A673 (cell line): Measurements from ENCODE around the gene MOG. TPM values are rescaled to one million over a fixed set of nuclear protein-coding genes. Genes with fewer than 3 reads are reported as not detected.

ENCODE experiments used
- BruUV-seq: library from RNA; stranded (reverse); fragments of 400-500 nt; replicated peaks from 2 replicates; lab custom pipeline; 2021; lab: Mats Ljungman, UMichigan
- CTCF ChIA-PET: fragments of 300-600 bp; sonication (Branson Sonifier 250); formaldehyde crosslinking; loops from one replicate; lab custom pipeline; 2022; ENCODE audit warnings: antibody characterized with exemption; lab: Charles Lee
- POLR2A ChIA-PET: fragments of 300-600 bp; sonication (Branson Sonifier 250); formaldehyde crosslinking; loops from one replicate; lab custom pipeline; 2022; ENCODE audit warnings: antibody characterized with exemption; ENCODE audit not compliant: low non-redundant PET; lab: Charles Lee
- DNase-seq: peaks from one replicate; pipeline ENCODE4 v3.0.0-alpha.2; 2015; ENCODE audit warnings: low spot score
- H3K27ac ChIP-seq: fragments of 200-600 bp; sonication (generic); 2 replicates; pipeline ENCODE4 v1.5.1; 2016; ENCODE audit warnings: mixed run types, low read depth, mild to moderate bottlenecking, mixed read lengths, antibody characterized with exemption, low read length; ENCODE audit not compliant: poor library complexity, severe bottlenecking
- H3K27me3 ChIP-seq: fragments of 200-600 bp; sonication (generic); replicated peaks from 2 replicates; pipeline ENCODE4 v1.6.1; 2017; ENCODE audit warnings: mixed run types, low read depth, mild to moderate bottlenecking, mixed read lengths, antibody characterized with exemption, low read length; ENCODE audit not compliant: insufficient read depth, poor library complexity
- H3K36me3 ChIP-seq: fragments of 200-600 bp; sonication (generic); 2 replicates; pipeline ENCODE4 v1.6.1; 2016; ENCODE audit warnings: mixed run types, mild to moderate bottlenecking, mixed read lengths, antibody characterized with exemption, low read length; ENCODE audit not compliant: insufficient read depth, poor library complexity, severe bottlenecking
- H3K4me1 ChIP-seq: fragments of 200-600 bp; sonication (generic); 2 replicates; pipeline ENCODE4 v1.6.1; 2017; ENCODE audit warnings: mixed run types, mild to moderate bottlenecking, mixed read lengths, antibody characterized with exemption, low read length; ENCODE audit not compliant: insufficient read depth, poor library complexity, severe bottlenecking
- H3K4me3 ChIP-seq: fragments of 200-600 bp; sonication (generic); 2 replicates; pipeline ENCODE4 v1.5.1; 2016; ENCODE audit warnings: low read depth, mixed run types, mild to moderate bottlenecking, mixed read lengths, low read length; ENCODE audit not compliant: poor library complexity, severe bottlenecking
- H3K9me3 ChIP-seq: fragments of 200-600 bp; sonication (generic); 2 replicates; pipeline ENCODE4 v1.6.1; 2016; ENCODE audit warnings: mixed run types, low read depth, mild to moderate bottlenecking, mixed read lengths, antibody characterized with exemption, low read length; ENCODE audit not compliant: poor library complexity, severe bottlenecking
- EZH2 ChIP-seq: fragments of 200-600 bp; sonication (generic); IDR thresholded peaks from 2 replicates; pipeline ENCODE4 v1.6.1; 2017; ENCODE audit warnings: borderline replicate concordance, low read depth, mild to moderate bottlenecking, mixed read lengths, antibody characterized with exemption, low read length; ENCODE audit not compliant: poor library complexity, severe bottlenecking
- intact Hi-C: fragments of 100-400 bp; cut with micrococcal nuclease; formaldehyde crosslinking; loops from one replicate; pipeline ENCODE4 v1.10.0; 2022; ENCODE audit not compliant: unreplicated experiment
- total RNA-seq: library from RNA; stranded (reverse); gene quantifications from 2 replicates; pipeline ENCODE4 v1.2.3, GENCODE V29; 2021
- TF ChIP-seq, protein P1 (sequence below): fragments of 300-800, 200-600 bp; sonication (generic); conservative IDR thresholded peaks from 2 replicates; pipeline ENCODE4 v1.5.1; 2017; ENCODE audit warnings: low read depth, mild to moderate bottlenecking, antibody characterized with exemption, low read length, moderate library complexity, mixed read lengths

The MOG gene
- total RNA-seq, 1 experiment from 2014 or later = not detected

DNA sequence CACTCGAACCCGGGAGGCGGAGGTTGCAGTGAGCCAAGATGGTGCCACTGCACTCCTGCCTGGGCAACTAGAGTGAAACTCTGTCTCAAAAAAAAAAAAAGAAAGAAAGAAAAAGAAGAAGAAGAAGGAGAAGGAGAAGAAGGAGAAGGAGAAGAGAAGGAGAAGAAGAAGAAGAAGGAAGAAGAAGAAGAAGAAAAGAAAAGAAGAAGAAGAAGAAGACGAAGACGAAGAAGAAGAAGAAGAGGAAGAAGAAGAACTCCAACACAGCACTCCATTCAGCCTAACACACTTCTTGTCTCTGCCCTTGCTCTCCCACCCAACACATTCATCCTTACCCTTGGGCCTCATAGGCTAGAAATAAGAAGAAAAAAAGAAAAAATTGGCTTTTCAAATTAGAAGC, 17.1 kb downstream of the MOG start:
- no peak overlapping the region for H3K27ac ChIP-seq
- CTCF ChIA-PET = no interaction called here
- H3K4me3 ChIP-seq = no peak overlapping the region
- BruUV-seq = no TSS peak
- POLR2A ChIA-PET = no interaction called here
- no peaks in the 10 kb centered on the region for H3K9me3 ChIP-seq
- no peaks in the 10 kb centered on the region for H3K36me3 ChIP-seq
- intact Hi-C loops = no loop called here
- DNase-seq = no peak
- TF ChIP-seq, protein P1, sequence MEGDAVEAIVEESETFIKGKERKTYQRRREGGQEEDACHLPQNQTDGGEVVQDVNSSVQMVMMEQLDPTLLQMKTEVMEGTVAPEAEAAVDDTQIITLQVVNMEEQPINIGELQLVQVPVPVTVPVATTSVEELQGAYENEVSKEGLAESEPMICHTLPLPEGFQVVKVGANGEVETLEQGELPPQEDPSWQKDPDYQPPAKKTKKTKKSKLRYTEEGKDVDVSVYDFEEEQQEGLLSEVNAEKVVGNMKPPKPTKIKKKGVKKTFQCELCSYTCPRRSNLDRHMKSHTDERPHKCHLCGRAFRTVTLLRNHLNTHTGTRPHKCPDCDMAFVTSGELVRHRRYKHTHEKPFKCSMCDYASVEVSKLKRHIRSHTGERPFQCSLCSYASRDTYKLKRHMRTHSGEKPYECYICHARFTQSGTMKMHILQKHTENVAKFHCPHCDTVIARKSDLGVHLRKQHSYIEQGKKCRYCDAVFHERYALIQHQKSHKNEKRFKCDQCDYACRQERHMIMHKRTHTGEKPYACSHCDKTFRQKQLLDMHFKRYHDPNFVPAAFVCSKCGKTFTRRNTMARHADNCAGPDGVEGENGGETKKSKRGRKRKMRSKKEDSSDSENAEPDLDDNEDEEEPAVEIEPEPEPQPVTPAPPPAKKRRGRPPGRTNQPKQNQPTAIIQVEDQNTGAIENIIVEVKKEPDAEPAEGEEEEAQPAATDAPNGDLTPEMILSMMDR = no peak
- no peak for TF ChIP-seq EZH2
- no peaks in the 10 kb centered on the region for H3K27me3 ChIP-seq
- no peaks in the 10 kb centered on the region for H3K4me1 ChIP-seq

DNA sequence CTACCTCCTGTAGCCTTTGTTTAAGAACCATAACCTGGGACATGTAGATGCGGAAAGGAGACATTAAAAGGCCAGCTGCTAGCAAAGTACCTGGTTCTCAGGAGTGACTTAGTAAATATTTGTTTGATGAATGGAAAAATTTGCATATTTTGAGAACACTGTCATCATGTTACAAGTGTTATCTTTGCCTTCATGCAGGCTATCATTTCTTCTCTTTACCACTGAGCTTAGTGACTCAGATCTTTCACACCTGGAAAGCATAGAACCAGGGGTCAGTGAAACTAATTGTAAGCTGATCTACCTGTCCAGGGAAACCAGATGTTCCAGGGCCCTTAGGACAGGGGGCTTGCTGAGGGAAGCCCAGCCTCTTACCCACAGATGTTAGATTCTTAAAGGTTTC, 18.7 kb downstream of the MOG start:
- no peaks in the 10 kb centered on the region for H3K4me1 ChIP-seq
- TF ChIP-seq, protein P1 = no peak
- TF ChIP-seq EZH2 = no peak
- POLR2A ChIA-PET = no interaction called here
- no peaks in the 10 kb centered on the region for H3K27me3 ChIP-seq
- CTCF ChIA-PET = no interaction called here
- intact Hi-C loops = no loop called here
- no peak for DNase-seq
- no peaks in the 10 kb centered on the region for H3K9me3 ChIP-seq
- H3K27ac ChIP-seq = no peak overlapping the region
- H3K36me3 ChIP-seq = no peaks in the 10 kb centered on the region
- BruUV-seq = no TSS peak
- H3K4me3 ChIP-seq = no peak overlapping the region

DNA sequence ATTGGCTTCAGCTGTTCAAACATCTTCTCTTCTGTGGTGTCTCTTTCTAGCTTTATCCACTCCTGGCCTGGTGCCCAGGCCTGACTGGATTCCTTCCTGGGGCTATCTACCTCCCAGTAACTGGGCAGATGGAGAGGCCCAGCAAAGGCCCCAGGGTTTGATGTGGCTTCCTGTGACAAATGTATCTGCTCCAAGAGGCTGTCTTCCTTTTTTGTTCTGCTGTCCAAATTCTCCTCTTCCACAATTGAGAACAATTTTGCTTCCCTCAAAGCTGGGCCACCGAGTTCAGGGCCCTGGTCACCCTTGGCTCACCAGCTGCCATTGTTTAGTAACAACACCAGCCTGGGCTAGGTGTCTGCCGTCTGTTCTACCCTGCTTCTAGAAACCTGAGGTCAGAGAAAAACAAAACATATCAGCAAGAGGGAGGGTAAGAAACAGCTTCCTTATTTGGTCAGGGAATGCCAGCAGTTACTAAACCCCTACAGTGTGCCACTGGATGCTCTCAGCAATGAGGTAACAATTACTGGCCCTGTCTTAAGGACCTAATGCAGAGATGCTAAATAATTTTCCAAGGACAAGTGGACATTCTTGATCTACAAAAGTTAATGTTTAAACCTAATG, 20.2 kb downstream of the MOG start:
- no peak overlapping the region for H3K4me3 ChIP-seq
- no TSS peak for BruUV-seq
- no peak overlapping the region for H3K27ac ChIP-seq
- CTCF ChIA-PET = interaction anchor here (1.5 kb wide), 1 partner anchor 23 kb away, joined by 12 read pairs; no protein-coding TSS in a partner anchor
- POLR2A ChIA-PET = no interaction called here
- intact Hi-C loops = no loop called here
- no peaks in the 10 kb centered on the region for H3K36me3 ChIP-seq
- DNase-seq = peak; percentile 31
- TF ChIP-seq, protein P1 = no peak
- TF ChIP-seq EZH2 = no peak
- no peaks in the 10 kb centered on the region for H3K9me3 ChIP-seq
- no peaks in the 10 kb centered on the region for H3K4me1 ChIP-seq
- no peaks in the 10 kb centered on the region for H3K27me3 ChIP-seq
